SK-N-SH treated with all-trans-retinoic acid at 6 μM for 48 hours (cell line): ENCODE data around the gene CABP4.

Experiments
- ATAC-seq: fragments of 200-7000 bp; cut with Tn5 transposase; 3 replicates; pipeline ENCODE4 v1.9.1; 2020; ENCODE audit warnings: mild to moderate bottlenecking, moderate library complexity
- ARNTL ChIP-seq: fragments of 450-650 bp; formaldehyde crosslinking; IDR thresholded peaks from 2 replicates; pipeline ENCODE4 v1.5.0; 2020; ENCODE audit warnings: low read depth, mild to moderate bottlenecking, moderate library complexity, borderline replicate concordance
- BACH2 ChIP-seq: fragments of 250-450 bp; sonication (Bioruptor Pico); IDR thresholded peaks from 2 replicates; pipeline ENCODE4 v1.9.0; 2021; ENCODE audit warnings: mild to moderate bottlenecking, borderline replicate concordance
- CREB5 ChIP-seq: fragments of 250-450 bp; sonication (Bioruptor Pico); IDR thresholded peaks from 2 replicates; pipeline ENCODE4 v1.5.1; 2020; ENCODE audit warnings: low read depth, mild to moderate bottlenecking, moderate library complexity
- CSRNP3 ChIP-seq: fragments of 250-450 bp; sonication (Bioruptor Pico); IDR thresholded peaks from 2 replicates; pipeline ENCODE4 v1.5.1; 2021; ENCODE audit warnings: mild to moderate bottlenecking, moderate library complexity
- ESRRG ChIP-seq: fragments of 250-450 bp; sonication (Bioruptor Pico); IDR thresholded peaks from 2 replicates; pipeline ENCODE4 v1.6.1; 2021; ENCODE audit warnings: mild to moderate bottlenecking
- GLIS3 ChIP-seq: fragments of 250-450 bp; sonication (Bioruptor Pico); IDR thresholded peaks from 2 replicates; pipeline ENCODE4 v1.5.0; 2020; ENCODE audit warnings: mild to moderate bottlenecking, moderate library complexity
- ISL1 ChIP-seq: fragments of 250-450 bp; sonication (Bioruptor Pico); IDR thresholded peaks from 2 replicates; pipeline ENCODE4 v2.1.2; 2022; ENCODE audit warnings: mild to moderate bottlenecking, moderate library complexity
- OSR1 ChIP-seq: fragments of 250-450 bp; sonication (Bioruptor Pico); IDR thresholded peaks from 2 replicates; pipeline ENCODE4 v1.8.0; 2022; ENCODE audit warnings: moderate library complexity, mild to moderate bottlenecking, inconsistent platforms
- PPARA ChIP-seq: fragments of 250-450 bp; sonication (Bioruptor Pico); IDR thresholded peaks from 2 replicates; pipeline ENCODE4 v1.5.0; 2020; ENCODE audit warnings: mild to moderate bottlenecking, borderline replicate concordance
- RARB ChIP-seq: fragments of 250-450 bp; sonication (Bioruptor Pico); IDR thresholded peaks from 2 replicates; pipeline ENCODE4 v1.8.0; 2021; ENCODE audit warnings: mild to moderate bottlenecking, moderate library complexity
- SNAI2 ChIP-seq: fragments of 250-450 bp; sonication (Bioruptor Pico); IDR thresholded peaks from 2 replicates; pipeline ENCODE4 v1.5.0; 2020; ENCODE audit warnings: mild to moderate bottlenecking, moderate library complexity
- TCF4 ChIP-seq: fragments of 250-450 bp; sonication (Bioruptor Pico); IDR thresholded peaks from 2 replicates; pipeline ENCODE4 v1.8.0; 2021; ENCODE audit warnings: mild to moderate bottlenecking, moderate library complexity, borderline replicate concordance
- TOX ChIP-seq: fragments of 250-450 bp; sonication (Bioruptor Pico); IDR thresholded peaks from 2 replicates; pipeline ENCODE4 v1.8.0; 2021; ENCODE audit warnings: mild to moderate bottlenecking, moderate library complexity, borderline replicate concordance
- TSHZ2 ChIP-seq: fragments of 250-450 bp; sonication (Bioruptor Pico); IDR thresholded peaks from 2 replicates; pipeline ENCODE4 v1.5.0; 2020; ENCODE audit warnings: mild to moderate bottlenecking, moderate library complexity
- ZC3H10 ChIP-seq: fragments of 250-450 bp; sonication (Bioruptor Pico); IDR thresholded peaks from 2 replicates; pipeline ENCODE4 v1.5.1; 2021; ENCODE audit warnings: mild to moderate bottlenecking, moderate library complexity
- ZFP30 ChIP-seq: fragments of 450-650 bp; formaldehyde crosslinking; IDR thresholded peaks from 2 replicates; pipeline ENCODE4 v1.5.0; 2022; ENCODE audit warnings: mild to moderate bottlenecking, moderate library complexity
- ZNF565 ChIP-seq: fragments of 450-650 bp; formaldehyde crosslinking; conservative IDR thresholded peaks from 2 replicates; pipeline ENCODE4 v1.5.0; 2020; ENCODE audit warnings: low read depth, mild to moderate bottlenecking, moderate library complexity
- TF ChIP-seq, protein P1 (sequence below): fragments of 250-450 bp; sonication (Bioruptor Pico); IDR thresholded peaks from 2 replicates; pipeline ENCODE4 v1.8.0; 2020; ENCODE audit warnings: mild to moderate bottlenecking, moderate library complexity, borderline replicate concordance

Gene CABP4

GRCh38 chr11:67495234-67496005 is 40.3 kb downstream of the CABP4 start:
- ATAC-seq = no peak
- TF ChIP-seq TSHZ2 (CRISPR knock-in tag) (no peak), BACH2 (CRISPR knock-in tag) (no peak), ARNTL (CRISPR knock-in tag) (no peak), ZC3H10 (CRISPR knock-in tag) (no peak), ZNF565 (CRISPR knock-in tag) (no peak)
- TF ChIP-seq, protein P1, sequence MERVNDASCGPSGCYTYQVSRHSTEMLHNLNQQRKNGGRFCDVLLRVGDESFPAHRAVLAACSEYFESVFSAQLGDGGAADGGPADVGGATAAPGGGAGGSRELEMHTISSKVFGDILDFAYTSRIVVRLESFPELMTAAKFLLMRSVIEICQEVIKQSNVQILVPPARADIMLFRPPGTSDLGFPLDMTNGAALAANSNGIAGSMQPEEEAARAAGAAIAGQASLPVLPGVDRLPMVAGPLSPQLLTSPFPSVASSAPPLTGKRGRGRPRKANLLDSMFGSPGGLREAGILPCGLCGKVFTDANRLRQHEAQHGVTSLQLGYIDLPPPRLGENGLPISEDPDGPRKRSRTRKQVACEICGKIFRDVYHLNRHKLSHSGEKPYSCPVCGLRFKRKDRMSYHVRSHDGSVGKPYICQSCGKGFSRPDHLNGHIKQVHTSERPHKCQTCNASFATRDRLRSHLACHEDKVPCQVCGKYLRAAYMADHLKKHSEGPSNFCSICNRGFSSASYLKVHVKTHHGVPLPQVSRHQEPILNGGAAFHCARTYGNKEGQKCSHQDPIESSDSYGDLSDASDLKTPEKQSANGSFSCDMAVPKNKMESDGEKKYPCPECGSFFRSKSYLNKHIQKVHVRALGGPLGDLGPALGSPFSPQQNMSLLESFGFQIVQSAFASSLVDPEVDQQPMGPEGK = no peak

DNA sequence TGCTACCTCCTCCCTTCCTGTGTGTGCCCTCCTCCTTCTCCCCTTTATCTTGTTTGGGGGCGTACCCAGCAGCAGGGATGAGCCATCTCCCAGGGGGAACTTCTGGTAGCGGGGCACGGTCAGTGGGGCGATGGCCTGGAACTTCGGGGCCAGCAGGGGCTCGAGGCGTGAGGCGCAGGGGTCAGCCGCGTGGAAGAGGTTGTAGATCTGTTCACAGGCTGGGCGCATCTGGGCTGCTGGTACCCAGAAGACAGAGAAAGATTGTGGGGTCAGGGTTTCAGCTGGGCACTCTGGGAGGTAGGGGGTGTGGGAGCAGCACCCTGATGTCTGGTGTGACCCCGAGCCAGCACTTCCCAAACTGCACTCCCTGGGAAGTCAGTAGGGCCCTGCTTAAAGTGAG is 41.0 kb downstream of the CABP4 start:
- TF ChIP-seq PPARA (CRISPR knock-in tag) = no peak
- TF ChIP-seq TSHZ2 (CRISPR knock-in tag) = no peak
- no peak for TF ChIP-seq OSR1 (CRISPR knock-in tag)
- no peak for TF ChIP-seq ISL1 (CRISPR knock-in tag)
- TF ChIP-seq ESRRG (CRISPR knock-in tag) = no peak
- TF ChIP-seq ZC3H10 (CRISPR knock-in tag) = no peak
- TF ChIP-seq TOX = no peak
- TF ChIP-seq CREB5 (CRISPR knock-in tag) = no peak
- no peak for TF ChIP-seq SNAI2 (CRISPR knock-in tag)
- TF ChIP-seq GLIS3 (CRISPR knock-in tag) = no peak
- no peak for TF ChIP-seq ZNF565 (CRISPR knock-in tag)
- TF ChIP-seq ZFP30 = no peak
- no peak for TF ChIP-seq ARNTL (CRISPR knock-in tag)
- no peak for TF ChIP-seq TCF4 (CRISPR knock-in tag)
- TF ChIP-seq RARB (CRISPR knock-in tag) = no peak
- TF ChIP-seq CSRNP3 (CRISPR knock-in tag) = no peak
- no peak for ATAC-seq

GRCh38 chr11:67497656-67498291 is 42.6 kb downstream of the CABP4 start:
- TF ChIP-seq TSHZ2 (CRISPR knock-in tag) = no peak
- TF ChIP-seq RARB (CRISPR knock-in tag) = no peak
- TF ChIP-seq BACH2 (CRISPR knock-in tag) = no peak
- ATAC-seq = no peak
